Stimulated activated CD8-positive, alpha-beta memory T cell treated with anti-CD3 and anti-CD28 coated beads, Interleukin-2, amount 100 ng/mL, for 1 hour (primary cell): Measurements from ENCODE around the gene TRIP12.
"Not testable (repeated sequence)": the region's sequence is repeated elsewhere in the genome, so short reads cannot be mapped to it uniquely, and the experiment has no call there.

Experiments
- DNase-seq, 2 donors: peaks; one replicate each; pipeline ENCODE4 v3.0.0-alpha.2; 2020; ENCODE audit warnings: low read depth in 2 of 2

Gene TRIP12

DNA sequence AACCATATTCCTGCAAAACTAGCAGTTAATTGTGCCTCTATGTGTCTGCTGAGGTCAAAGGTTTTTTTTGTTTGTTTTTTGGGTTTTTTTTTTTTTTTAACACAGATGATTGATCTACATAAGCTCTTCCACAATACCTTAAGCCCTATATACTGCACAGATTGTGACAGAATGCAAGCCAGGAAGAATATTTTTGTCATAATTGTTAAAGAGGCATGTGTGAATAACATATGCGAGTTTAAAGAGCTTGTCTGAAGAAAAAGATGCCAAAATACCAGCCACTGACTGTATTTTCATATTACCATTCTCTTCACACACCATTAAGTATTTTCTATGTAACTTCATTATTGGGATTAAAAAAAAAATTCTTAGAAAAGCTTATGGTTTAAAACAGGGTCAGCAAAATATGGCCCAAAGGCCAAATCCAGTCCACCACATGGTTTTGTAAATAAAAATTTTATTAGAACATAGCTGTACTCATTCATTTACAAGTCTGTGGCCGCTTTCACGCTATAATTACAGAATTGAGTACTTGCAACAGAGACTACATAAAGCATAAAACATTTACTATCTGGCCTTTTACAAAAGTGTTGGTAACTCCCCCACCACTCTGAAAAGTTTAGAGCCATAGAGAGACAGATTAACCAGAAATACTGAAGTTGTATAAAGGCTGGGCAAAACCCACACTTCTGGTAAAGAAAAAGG, 89.9 kb downstream of the TRIP12 start:
- DNase-seq, result no peak

DNA sequence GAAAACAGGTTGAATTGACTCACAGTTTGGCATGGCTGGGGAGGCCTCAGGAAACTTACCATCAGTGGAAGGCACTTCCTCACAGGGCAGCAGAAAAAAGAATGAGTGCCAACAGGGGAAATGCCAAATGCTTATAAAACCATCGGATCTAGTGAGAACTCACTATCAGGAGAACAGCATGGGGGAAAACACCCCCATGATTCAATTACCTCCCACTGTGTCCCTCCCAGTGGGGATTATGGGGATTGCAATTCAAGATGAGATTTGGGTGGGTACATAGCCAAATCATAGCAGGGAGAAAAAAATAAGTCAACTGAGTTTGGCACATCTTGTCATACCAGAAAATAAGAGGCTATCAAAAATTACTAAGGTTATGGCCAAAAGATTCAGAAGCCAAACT, 96.3 kb downstream of the TRIP12 start:
- DNase-seq, result no peak

DNA sequence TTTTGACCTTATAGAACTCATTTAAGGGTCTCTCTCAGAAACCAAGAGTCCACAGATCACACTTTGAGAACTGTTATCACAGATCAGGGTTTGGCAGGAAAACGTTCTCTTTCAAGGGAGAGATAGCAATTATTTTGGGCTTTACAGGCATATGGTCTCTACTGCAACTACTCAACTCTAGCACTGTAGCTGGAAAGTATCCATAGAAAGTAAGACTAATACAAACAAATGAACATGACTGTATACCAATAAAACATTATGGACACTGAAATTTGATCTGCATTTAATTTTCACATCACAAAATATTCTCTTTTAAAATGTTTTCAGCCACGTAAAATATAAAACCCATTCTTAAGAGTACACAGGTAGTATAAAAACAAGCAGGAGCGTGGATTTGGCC, 100.5 kb downstream of the TRIP12 start:
- DNase-seq, result no peak

DNA sequence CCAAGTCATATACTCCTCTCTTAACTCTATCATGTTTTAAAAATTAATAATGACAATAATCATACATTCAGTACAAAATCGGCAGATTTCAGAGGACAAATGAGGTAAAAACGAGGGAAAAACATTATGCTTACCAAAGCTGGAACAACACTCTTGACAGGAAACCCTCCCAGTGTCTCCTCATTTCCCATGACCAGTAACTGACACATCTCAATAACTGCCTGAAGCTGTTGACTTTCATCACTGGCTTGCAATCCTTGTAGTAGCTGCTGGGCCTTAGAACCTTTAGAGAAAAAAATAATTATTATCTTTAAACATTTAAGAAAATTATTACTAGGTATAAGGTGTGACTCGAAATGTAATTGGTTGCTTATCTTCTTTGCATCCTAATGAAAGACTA, 103.6 kb downstream of the TRIP12 start:
- DNase-seq, result no peak

DNA sequence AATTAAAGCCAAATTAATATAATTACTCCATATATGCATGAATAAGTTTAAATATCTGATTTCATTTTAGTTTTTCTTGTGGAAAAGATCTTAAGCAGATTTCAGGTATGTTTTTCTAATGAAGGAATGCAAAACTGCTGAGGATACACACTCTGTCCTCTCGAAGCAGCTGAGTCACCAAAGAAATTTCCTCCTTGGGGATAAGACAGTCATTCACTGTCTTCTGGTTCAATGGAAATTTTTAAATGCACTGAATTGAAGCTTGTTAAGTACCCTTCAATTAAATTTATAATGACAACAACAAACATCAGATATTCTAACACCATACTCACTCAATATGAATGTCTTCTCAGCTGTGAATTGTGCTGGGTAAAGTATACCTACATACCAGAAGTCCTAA, 106.0 kb downstream of the TRIP12 start:
- no peak for DNase-seq

DNA sequence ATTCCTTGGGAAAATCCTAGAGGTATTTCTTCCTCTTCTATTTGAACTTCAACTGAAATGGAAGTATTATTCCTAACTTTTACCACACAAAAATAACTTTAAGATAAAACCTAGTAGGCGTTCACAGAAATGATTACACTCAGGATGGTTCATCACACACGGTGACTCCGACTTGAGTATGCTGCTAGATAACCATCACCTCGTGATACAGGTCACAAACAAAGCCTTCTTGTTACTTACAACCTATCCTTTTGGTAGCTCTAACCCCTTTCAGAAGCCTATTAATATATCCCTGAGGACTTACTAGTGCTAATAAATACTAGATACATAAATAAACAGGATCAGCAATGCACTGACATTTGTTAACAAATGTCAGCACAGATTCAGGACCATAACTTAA, 106.5 kb downstream of the TRIP12 start:
- no peak for DNase-seq

DNA sequence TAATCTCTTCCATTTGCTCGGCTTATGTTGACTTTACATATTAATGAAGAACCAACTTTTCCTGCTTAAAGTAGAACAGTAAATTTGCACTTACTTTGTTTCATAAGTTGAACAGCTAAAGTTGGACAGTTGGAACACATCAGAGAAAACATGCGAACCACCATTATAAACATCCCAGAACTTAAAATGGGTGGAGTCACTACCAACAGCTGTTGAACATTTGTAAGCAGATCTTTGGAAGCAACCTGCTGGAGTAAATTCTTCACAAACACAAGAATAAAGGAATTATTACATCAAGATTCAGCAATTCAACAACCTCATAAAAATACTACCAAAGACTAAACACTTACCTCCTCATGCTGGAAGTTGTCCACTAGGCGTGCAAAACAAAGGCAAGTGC, 111.0 kb downstream of the TRIP12 start:
- DNase-seq, result no peak

DNA sequence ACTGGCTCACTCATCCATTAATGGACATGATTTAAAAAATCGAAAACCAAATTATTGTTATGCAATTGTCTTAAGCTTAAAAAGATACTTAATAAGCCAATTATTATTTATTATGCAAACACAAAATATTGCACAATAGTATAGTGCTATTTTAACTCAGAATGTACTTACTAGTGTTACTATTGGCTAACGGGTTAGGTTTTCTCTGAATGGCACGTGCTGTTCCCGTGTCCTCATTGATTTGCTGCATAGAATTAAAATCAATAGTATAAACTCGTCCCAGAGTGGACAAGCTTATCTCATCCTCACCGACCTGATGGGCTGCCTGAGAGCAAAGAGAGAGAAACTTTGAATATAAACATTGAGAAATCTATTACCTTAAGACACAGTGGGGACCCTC, 116.2 kb downstream of the TRIP12 start:
- no peak for DNase-seq

DNA sequence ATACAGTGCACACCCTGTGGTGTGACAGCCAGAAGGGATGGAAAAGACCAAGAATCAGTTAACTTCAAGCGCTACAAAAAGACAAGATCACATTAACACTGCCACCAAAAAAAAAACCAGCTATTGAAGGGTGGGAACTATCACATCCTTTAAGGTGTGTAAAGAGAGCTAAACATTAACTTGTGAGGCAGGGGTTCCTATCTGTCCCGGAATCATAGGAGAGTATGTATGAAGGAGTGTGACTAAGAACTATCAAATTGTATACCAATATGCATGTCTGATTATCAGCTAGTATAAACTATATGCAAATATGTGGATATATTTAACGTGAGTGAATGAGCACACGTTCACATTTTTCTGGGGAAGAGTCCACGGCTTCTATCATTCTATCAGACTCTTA, 119.0 kb downstream of the TRIP12 start:
- DNase-seq, result no peak

DNA sequence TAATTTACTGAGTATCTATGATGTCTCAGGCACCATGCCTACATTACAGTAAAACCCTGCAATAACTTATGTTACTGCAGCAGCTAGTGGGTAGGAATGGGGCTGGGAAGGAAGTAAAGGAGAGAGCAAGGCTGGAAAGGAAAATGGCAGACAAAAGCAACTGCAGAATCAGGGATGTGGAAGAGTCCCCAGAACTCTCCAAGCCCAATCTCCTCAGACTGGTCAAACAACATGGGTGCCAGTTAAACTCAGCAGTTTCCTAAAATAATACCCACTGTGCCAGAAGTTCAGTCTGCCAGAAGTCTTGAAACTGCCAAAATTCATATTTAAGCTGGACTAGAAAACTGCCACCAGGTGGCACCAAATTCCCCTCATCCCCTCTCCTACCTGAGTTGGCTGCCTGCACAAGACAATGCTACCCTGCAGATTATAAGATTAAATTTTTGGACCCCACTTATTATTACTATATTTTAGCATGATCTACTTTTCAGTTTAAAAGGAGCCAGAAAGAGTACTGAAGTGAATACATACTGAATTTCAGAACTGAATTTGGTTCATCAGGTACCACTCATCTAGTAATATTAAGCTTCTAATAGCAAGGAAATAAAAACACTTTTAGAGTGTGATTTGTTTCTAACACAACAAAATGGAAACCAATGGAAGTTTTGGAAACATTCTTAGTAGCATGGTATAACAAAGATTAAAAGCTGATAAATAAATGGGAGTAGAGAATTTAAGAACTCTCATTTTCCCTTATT, 120.6 kb downstream of the TRIP12 start:
- DNase-seq, result peak; percentile 45 to 58

DNA sequence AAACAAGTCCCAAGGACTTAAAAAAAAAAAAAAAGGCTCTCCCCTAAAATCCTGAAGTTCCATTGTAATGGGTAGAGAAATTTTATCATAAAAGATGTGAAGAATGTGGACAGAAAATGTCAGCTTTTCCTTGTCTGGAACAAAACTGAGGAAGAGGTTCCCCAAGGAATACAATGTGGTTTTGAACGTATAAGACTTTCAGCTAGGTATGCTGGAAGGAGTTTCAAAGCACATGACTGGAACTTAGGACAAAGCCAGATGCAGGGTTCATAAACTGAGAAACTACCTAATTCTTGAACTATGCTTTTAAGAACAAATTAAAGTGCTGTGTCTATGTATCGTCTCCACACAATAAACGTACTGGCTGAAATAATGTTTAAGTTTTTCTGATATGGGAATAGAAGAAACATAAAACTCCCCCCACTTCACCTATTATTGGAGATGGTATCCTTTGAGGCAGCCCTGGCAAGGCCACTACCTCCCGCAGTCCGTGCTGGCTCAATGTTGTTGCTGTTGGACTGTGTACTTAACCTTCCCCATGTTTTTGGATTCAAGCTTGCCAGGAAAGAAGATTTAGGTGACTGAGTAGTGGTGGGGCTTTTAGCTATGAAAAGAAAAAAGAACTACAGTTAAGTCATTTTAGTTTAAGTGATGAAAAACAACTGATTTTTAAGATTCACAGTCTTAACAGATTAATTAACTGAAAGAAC, 123.2 kb downstream of the TRIP12 start:
- DNase-seq, result no peak

DNA sequence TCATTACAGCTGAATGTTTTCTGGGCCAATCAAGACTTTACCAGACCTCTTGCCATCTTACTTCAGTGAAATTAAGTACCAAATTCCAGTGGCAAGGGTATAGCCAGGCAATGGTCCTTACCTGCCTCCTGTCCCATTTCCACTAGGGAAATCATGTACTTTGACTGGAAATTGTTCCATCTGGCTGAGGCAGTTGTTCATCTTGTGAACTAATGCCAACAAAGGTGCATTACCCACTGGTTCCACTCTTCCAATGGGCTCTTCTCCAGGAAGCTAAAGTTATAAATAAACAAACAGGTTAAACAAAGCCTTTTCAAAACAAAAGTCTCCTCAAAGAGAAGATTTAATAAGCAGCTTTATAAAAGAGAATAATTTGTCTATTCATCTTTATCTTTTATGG, 126.8 kb downstream of the TRIP12 start:
- no peak for DNase-seq

DNA sequence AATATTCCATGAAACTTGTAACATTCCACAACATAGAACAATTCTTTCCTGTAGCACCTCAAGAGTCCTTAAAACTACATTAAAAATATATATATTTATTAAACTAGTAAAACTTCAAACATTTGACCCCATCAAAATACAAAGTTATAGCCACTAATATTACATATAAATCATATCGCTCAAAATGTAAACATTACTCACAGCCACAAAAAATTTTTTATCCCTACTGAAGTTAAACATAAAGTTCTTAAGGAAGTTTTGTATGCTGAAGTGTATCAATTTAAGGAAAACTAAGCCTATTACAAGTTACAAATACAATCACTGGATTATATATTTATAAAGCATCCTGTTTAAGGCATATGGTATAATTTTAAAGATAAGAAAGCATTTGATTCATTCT, 127.2 kb downstream of the TRIP12 start:
- no peak for DNase-seq

DNA sequence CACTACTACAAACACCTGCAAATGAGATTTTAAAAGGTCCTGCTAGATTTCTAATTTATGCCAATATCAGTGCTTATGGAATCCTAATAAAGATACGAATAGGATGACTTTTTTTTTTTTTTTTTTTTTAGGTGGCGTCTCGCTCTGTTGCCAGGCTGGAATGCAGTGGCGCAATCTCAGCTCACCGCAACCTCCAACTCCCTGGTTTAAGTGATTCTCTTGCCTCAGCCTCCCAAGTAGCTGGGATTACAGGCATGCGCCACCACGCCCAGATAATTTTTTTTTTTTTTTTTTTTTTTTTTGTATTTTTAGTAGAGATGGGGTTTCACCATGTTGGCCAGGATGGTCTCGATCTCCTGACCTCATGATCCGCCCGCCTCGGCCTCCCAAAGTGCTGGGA, 135.5 kb downstream of the TRIP12 start:
- DNase-seq, result not testable (repeated sequence)

DNA sequence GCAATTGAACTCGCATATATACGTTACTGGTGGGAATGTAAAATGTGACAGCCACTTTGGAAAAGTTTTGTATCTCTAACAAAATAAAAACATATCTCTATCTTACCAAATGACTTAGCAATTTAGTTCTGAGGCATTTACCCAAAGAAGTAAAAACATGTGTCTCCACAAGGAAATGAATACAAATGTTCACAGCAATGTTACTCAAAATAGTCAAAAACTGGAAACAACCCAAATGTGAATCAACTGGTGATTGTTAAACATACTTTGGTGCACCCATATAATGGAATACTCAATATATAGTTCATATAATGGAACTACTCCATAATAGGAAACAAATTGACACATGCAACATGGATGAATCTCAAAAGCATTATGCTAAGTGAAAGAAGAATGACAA, 137.0 kb downstream of the TRIP12 start:
- no peak for DNase-seq

DNA sequence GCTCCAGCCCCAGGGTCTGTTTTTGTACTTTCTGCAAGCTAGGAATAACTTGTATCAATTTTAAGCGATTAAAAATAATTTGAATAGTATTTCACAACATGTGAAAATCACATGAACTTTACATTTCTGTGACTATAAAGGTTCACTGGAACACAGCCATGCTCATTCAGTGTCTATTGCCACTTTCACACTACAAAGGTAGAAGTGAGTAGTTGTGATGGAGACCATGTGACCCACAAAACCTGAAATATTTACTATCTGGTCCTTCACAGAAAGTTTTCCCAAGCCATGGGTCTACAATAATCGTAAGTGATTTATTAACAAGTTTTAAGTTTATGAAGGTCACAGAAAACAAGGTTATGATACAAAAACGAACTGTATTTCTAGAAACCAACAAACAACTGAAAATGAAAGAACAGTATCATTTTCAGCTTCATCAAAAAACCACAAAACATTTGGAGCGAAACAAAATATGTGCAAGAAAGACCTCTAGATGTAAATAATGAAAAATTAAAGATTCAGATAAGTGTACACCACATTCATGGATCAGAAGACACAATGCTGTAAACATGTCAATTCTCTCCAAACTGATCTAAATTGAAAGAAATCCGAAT, 138.6 kb downstream of the TRIP12 start:
- DNase-seq, result no peak

DNA sequence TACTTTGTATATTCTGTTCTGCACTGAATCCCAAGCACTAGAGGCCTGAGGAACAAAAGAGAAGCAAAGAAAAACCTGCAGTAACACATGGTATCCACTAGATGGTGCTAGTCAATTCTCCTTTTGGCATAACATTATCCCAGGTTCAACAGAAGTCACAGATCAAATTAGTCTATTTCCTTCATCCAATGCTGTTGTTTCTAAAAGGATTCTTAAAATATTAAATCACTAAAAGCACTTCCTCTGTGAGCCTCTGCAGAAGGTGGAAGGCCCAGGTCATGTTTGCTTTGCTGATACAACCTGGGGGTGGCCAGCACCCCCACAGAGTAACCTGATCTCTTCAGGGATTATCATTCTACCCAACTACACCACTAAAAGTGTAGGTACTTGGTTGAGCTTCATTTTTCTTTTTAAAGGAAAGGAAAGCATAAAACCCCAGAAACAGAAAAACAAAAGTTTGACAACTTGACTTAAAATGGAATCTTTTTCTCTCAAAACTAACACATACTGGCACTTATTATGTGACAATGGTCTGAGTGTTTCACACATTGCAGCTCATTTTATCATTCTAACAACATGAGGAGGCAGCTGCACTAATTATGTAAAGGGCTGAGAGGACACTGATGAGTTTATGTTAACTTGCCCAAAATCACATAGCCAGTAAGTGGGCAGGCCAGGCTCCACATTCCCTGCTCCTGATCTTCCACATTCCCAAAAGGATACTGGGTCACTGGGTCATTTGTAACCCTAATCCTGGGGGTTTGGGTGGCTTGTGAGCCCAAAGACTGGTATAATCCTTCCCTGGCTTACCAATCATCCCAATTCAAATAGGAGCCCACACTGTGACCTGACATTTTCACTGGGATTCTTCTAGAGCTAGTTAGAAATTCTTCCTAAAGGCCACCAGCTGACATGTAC, 140.7 kb downstream of the TRIP12 start:
- DNase-seq, result no peak

DNA sequence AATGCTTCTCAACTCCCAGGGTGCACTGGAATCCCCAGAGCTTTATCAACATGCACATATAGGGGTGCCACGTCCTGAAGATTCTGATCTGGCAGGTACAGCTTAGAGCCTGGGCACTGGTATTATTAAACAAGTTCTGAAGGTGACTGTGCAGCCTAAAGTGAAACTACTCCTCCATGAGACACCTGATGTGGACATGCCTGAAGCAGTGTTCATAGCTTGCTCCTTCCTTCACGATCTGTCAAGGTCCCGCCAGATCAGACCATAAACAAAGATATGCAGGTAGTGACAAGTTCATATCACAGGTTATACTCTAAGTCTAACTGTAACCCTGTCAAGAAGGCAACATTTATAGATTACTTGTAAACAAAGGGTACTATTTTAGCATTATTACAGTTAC, 142.2 kb downstream of the TRIP12 start:
- DNase-seq, result no peak

DNA sequence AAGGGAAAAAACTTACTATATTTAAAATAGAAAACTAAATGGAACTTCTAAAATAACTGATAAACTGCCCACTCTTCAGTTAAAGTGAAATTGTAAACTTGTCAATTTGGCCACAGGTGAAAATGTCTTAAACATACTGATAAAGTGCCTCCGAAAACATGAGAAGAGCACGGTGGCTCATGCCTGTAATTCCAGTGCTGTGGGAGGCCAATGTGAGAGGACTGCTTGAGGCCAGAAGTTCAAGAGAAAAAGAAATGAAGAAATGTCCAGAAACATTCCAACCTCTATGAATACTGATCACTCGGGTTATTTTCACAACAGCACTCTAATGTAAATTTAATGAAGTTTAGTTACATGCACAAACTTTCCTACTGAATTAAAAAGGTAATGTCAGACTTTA, 144.1 kb downstream of the TRIP12 start:
- no peak for DNase-seq

DNA sequence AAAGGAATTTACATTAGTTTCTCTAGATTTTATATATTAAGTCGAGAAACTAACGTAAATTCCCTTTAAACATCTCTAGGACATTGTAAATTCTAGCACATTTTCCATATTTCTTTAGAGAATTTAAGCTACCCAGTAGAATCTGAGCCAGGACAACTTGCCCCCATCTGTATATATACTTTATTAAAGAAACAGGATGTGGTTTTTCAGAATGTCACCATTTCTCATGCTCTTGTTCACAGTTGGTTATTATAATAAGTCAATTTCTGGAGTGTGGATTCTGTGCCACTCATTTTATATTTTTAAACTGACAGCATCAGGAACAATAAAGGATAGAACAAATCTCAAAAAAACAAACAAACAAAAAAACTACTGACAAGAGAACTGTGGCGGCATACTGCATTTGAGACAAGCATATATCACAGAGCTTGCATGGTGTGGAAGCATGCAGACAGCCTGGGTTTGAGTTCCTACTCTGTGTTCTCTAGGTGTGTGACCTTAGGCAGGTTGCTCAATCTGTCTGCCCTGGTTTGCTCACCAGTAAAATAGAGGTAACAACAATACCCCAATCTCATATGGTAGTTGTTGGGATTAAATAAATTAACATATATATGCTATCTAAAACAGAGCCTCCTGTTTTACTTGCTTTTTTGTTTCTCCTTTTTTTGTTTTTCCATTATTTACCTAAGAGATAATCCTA, 146.0 kb downstream of the TRIP12 start:
- no peak for DNase-seq

DNA sequence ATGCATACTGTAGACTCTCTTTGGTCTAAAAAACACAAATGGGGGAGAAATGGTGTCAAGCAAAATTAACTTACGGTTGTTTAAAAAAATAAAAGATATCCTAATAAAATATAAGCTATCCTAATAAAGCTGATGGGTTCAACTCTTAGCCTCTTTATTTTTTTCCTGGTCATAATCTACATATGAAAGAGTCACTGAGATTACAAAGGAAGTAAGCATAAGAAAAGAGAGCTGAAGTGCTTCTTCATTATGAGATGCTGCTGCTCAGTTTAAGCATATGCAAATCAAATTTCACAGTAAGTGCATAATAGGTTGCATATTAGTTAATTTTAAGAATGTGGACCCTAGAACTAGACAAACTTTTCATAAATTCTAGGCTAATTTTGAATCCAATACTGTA, 147.6 kb downstream of the TRIP12 start:
- DNase-seq, result no peak
